Measurements from ENCODE around the gene CADPS2. TPM values are rescaled to one million over a fixed set of nuclear protein-coding genes. Genes with fewer than 3 reads are reported as not detected.

CADPS2 gene
- total RNA-seq, 1 donor from 2014 or later: 20.9 TPM

GRCh38 chr7:122269241-122269640 is 617.0 kb downstream of the CADPS2 start:
- DNase-seq: no peak

Small RNA genes lying within 50 kb of the gene (small RNA-seq; reads per million reads assigned to genes)
- gene AC006463.1: not detected

Other genes starting within 250 kb of the CADPS2 start
- 0.47 TPM for gene RNF133, start 187.3 kb downstream of the CADPS2 start, total RNA-seq
- 0.78 TPM for gene RNF148, start 183.5 kb downstream of the CADPS2 start, total RNA-seq
- not detected for gene TAS2R16, start 109.2 kb upstream of the CADPS2 start, total RNA-seq